GDM1 (cell line): Measurements from ENCODE around the gene NKD2.
"Not testable (repeated sequence)": the region's sequence is repeated elsewhere in the genome, so short reads cannot be mapped to it uniquely, and the experiment has no call there.

Source experiments
- DNase-seq: peaks from one replicate; lab custom pipeline; 2025; lab: John Stamatoyannopoulos, UW

NKD2 gene

GRCh38 chr5:1000831-1001230, 7.8 kb upstream of the NKD2 start:
- not testable (repeated sequence) for DNase-seq

- DNase-seq: no peak
Measured at GRCh38 chr5:1001406-1002270, 7.0 kb upstream of the NKD2 start.

- no peak for DNase-seq
Measured at GRCh38 chr5:1002271-1002546, 6.4 kb upstream of the NKD2 start.

- DNase-seq: no peak
Measured at GRCh38 chr5:1002836-1003235, 5.8 kb upstream of the NKD2 start.

- no peak for DNase-seq
Measured at GRCh38 chr5:1003296-1003937, 5.2 kb upstream of the NKD2 start.

DNA sequence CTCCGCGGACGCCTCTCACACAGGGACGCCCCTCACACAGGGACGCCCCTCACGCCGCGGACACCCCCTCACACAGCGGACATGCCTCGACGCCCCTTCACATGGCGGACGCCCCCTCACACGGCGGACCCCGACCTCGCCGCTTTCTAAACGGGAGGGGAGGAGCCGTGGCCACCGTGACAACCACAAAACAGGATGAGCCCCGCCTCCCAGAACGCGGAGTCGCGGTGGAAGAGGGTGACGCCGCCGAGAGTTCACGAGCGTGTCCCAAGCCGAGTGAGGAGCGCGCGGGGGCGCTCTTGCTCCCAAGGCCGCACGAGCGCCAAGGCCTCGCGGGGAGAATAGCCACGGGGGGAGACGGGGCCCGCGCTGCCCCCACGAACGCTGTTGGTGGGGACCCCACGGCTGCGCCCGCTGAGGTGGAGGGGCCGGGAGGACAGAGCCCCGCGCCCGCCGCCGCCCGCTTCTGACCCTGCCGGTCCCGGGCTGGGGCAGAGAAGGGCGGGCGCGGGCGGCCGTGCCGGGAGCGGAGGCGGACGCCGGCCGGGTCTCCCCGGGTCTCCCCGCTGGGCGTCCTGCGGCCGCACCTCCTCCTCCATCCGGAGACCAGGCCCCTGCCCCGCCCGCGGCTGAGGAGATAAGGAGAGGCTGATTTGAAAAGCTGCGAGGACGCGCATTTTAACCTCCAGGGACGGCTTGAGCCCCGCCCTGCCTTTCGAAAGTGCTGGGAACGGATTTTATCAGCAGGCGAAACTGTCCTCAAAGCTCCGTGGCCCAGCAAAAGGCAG, 3.9 kb upstream of the NKD2 start:
- DNase-seq: no peak

DNA sequence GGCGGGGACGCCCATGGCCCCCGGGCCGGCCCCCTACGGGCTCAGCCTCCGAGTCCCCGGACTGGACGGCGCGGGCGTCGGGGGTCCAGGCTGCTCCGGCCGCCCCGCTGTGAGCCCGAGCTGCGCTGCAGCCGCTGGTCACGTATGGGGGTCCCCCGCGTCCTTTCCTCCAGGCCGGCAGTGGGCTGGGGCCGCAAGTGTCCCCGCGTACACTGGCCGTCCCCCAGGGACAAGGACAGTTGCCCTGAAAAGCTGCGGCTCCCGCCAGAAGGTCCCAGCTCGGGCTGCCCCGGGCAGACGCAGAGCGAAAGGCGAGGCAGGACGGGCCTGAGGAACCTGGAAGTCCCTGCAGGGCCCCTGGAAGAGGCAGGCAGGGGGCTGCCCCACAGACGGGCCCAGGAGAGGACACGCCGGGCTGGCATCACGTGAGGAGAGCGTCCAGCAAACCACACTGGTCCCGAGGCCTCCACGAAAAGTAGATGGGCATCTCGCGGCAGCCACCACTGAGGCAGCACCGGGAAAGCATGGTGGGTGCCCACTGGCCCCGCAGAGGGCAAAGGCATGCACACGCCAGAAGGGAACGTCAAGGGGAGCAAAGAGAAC, 3.3 kb upstream of the NKD2 start:
- no peak for DNase-seq

GRCh38 chr5:1005904-1006655, 2.5 kb upstream of the NKD2 start:
- no peak for DNase-seq

DNA sequence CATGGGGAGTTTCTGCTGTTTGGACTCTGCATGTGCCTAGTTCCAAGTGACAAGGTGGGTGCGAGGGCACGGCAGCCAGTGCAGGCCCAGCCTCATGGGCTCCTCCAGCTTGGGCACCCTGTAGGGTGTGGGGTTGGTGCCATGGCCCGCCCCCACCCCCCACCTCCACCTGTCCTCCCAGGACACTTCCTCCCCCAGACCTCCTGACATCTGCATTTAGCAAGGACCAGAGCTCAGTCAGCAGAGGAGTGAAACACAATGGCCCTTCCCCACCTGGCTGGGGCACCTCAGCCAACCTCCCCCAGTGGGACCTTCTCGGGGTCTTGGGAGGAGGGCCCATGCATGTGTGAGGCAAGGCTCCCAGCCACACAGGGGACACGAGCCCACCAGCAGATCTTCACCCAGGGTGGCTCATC, 1.9 kb upstream of the NKD2 start:
- no peak for DNase-seq

DNA sequence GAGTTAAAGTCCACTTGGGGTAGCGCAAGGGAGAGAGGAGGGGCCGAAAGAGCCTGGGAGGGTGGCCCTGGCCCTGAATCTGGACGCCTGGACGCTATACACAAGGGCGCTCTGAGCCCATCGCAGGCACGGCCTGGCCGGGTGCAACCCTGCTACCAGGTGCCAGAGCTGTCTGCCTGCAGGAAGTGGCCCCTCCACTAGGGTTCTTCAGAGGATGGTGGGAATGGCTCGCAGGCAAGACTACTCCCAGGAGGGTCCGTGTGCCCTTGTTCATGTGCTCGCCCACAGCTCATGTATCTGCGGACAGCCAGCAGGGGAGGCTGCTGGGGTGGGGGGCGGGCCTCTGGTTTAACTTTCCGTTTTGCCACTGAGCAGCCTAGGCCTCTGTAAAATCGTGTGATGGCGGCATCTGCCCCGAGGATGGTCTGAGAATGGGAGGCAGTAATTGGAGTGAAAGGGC, 1.4 kb upstream of the NKD2 start:
- no peak for DNase-seq

DNA sequence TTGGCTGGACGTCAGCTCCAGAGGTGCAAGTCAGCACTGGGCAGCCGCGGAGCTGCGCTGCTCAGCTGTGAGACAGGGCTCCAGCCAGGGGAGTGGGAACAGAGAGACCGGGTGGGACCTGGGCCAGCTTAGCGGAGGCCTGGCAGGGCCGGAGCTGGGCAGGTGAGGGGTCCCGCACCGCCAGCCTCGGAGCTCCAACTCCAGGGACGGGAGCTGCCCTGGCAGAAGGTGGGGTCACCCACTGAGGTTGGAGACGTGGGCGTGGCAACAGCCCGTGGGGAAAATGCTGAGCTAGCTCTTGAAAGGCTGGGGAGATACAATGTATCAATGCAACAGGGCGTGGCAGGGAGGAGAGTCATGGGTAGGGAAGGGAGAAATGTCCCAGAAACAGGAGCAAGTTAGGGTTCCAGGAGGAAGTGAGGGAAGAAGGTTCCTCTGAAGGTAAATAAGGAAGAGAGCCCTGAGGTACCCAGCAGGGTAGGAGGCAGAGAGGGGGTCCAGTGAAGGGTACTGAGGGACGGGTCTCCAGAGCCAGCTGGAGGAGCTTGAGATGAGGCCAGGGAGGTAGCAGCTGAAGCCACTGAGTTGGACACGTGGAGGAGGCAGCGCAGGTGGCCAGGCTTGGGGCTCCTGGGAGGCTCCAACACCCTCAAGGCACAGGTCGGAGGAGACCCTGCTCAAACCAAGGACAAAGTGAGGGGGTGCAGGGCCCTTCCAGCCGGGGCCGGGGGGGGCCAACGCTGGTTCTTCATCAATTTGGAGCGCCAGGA, 736 bp upstream of the NKD2 start:
- no peak for DNase-seq

DNA sequence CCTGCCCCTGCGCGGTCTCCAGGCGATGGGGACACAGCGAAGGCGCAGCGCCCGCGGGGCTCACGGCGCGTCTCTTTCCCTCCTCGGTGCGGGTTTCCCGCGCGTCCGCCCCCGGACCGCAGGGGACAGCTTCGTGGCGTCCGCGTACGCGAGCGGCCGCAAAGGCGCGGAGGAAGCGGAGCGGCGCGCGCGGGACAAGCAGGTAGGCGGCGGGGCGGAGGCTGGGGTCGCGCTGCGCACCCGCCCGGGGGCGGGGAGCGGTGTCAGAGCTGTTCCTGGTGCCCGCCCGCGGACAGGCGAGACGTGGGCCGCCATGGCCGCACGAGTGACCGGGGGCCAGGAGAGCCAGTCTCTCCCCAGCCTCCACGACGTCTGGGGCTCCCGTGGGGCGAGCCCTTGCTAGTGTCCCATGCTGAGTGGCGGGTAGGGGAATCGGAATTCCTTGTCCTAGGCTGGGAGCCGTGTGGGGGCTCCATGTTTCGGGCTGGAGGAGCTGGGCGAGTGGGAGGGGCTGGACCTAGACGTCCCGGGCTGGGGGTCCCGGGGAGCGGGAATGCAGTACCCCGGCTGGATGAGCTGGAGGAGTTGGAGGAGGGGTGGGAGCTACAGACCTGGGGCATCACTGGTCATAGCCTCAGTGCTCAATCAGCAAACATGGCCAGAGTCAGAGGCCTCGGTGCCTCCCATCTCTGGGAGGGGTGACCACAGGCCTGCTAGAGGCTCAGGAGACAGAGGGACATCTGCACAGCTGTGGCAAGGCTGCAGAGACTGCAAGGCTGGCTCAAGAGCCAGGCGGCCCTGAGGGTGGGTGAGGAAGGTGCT, 968 bp downstream of the NKD2 start:
- DNase-seq: no peak

- no peak for DNase-seq
Measured at GRCh38 chr5:1010181-1010510, 1.5 kb downstream of the NKD2 start.

DNA sequence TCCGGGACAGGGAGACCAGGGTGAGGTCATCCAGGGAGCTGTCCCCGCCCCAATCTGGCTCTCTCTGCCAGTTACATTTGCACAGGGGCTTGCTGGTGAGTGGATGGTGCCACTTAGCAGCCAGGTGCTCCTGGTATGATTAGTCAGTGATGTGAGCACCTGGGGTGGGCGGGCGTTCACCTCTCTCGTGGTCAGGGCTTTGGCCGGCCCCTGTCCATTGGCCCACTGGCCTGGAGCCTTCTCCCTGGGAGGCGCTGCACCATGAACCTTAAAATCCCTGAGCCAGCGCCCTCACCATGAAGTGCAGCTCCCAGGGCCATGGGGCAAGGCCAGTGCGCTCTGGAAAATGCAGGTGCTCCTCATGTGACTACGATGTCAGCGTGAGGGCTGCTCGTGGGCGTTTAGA, 2.0 kb downstream of the NKD2 start:
- no peak for DNase-seq

DNA sequence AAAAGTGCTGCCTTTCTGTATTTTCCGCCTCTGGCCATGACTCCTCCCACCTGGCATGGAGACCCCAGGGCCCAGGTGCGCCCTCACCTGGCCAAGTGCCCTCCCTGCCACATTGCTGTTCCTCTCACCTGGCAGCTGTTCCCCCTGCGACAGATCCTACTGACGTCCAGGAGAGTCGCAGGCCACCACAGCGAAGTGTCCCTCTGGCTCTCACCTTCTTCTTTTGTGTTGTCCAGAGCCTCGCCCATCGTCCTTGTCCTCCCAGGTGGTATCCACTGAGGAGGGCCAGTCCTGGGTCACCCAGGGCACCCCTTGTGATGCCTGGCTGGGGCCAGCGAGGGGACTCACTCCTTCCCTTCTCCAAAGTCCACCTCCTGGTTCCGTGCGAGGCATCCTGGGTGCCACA, 2.6 kb downstream of the NKD2 start:
- DNase-seq: no peak

DNA sequence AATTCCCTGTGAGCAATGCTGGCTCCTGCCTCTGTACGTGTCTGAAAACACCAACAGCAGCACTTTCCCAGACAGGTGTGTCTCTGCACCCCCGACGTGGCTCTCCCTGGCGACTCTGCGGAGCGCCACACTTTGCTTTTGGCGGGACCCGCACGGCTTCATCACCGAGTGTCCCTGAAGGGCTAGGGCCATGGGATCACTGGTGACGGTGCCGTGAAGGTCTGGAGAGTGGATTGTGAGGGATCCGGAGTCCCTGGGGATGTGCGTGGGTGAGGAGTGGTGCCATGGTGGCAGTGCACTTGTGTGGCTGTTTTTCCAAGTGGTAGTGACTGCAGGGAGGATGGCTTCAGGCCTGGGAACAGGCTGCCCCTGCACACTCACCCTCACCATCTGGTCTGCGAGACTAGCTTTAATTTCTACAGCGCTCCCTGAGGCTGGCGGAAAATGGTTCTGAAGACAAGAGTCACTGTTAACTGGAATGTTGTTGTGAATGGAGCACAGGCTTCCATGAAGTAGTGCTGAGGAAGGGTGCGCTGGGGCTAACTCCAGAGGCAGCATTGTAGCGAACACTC, 3.2 kb downstream of the NKD2 start:
- no peak for DNase-seq

- DNase-seq: no peak
Measured at GRCh38 chr5:1012313-1012841, 3.8 kb downstream of the NKD2 start.

- no peak for DNase-seq
Measured at GRCh38 chr5:1012900-1013237, 4.3 kb downstream of the NKD2 start.

- DNase-seq: no peak
Measured at GRCh38 chr5:1013238-1013947, 4.8 kb downstream of the NKD2 start.
